Medulla oblongata (tissue), 1 donor: ENCODE measurements around the gene CTIF.
A peak's percentile ranks its signal among the peaks of the same experiment; 100 is the strongest.

Experiments
- DNase-seq: peaks from one replicate; pipeline ENCODE4 v3.0.0-alpha.2; 2015; ENCODE audit errors: extremely low spot score

Gene CTIF

DNA sequence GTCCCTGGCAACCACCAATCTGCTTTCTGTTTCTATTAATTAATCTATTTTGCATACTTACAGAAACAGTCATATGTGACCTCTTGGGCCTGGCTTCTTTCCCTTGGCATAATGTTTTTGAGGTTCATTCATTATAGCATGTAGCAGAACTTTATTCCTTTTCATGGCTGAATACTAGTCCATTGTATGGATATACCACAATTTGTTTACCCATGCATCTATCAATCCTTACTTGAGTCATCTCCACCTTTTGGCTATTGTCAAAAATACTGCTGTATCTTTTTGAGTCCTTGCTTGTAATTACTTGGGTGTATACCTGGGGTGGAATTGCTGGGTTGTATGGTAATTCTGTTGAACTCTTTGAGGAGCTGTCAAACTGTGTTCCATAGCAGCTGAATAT is 126.8 kb downstream of the CTIF start:
- DNase-seq: no peak

DNA sequence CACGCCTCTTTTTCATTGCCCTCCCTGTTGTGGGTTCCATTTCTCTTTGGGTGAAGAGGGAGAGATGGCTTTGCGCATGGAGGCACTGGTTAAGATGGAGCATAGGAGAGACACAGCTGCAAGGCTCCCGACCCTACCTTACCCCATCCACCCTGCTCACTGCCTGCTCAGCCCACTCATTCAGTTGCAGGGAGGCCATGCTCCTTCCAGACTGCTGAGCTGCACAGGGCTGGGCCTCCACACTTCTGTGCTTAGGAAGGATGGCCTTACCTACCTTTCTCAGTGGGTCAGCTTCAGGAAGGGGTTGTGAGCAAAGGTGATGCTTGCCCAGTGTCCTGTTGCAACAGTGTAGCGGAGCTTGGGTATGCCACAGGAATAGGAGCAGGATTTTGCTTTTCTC is 127.8 kb downstream of the CTIF start:
- DNase-seq: no peak

DNA sequence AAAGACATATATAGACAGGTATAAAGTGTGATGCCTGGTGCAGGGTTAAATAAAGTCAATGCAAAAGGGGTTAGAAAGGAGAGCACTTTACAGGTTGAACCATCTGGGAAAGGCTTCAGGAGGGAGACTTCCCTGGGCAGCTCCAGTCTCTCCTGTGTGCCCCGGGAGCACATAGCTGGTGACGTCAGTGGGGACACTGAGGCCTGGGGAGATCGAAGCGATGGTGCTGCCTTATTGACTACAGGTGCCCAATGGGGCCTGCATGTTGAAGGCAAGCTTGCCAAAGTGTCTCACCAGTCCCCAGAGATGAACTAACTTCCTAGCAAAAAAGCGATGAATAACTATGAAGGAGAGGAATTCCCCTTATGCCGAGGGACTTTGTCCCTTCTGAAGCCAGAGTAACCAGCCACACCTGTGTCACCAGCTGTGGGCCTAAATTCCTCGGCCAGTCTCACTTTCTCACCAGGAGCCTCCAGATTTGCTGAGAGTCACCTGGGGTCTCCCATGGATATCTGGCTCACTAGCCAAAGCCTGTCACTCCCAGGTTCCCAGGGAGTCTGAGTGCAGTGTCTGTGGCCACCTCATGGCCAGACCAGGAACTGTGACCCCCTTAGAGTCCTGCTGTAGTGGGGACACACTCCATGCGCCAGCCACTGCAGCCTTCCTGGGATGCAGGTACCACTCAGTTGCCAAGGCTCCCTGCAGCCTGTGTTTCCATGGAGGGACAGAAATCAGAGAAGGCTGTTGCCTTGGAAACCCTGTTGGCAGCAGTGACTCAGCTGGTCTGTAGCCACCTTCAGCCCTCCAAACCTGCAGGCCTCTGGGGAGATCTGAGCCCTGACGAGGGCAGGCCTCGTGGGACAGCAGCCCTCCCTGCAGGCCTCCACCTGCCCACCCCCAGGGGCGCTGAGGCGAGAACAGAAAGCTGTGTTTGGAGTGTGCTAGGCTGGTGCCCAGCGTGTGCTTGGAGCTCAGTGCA is 128.7 kb downstream of the CTIF start:
- no peak for DNase-seq

DNA sequence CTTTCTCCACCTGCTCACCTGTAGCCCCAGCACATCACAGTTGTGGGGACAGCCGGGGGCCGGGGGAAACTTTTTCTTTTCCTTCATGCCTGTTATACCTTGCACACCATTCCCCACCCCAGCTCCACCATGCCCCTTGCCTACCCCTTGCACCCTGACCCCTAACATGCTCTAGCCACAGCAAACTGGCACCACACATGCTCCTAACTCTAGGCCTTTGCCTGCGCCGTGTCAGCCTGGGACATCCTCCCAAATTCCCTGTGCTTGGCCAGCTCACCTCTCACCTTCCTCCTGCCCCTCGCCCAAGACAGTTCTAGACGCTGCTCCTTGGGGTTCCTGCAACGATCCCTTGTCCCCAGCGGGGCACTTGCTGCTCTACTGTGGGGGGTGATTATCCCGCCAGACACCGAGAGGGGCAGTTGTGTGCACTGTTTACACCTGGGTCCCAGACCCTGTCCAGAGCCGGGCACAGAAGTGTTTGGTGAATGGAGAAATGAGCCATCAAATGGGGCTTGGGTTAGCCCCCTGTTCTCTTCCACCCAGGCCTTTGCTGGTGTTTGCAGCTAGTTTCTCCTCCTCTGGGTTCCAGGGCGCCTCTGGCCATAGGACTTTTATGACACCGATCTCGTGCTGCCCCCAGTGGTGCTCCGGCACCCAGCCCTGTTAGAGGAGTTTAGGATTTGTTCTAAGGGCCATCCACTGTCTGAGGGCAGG is 129.8 kb downstream of the CTIF start:
- no peak for DNase-seq

GRCh38 chr18:48669180-48669675 is 130.4 kb downstream of the CTIF start:
- no peak for DNase-seq

- no peak for DNase-seq
Measured at GRCh38 chr18:48669991-48670750, 131.3 kb downstream of the CTIF start.

- no peak for DNase-seq
Measured at GRCh38 chr18:48670751-48671560, 132.1 kb downstream of the CTIF start.

GRCh38 chr18:48671561-48671945 is 132.7 kb downstream of the CTIF start:
- no peak for DNase-seq

- no peak for DNase-seq
Measured at GRCh38 chr18:48672671-48673340, 134.0 kb downstream of the CTIF start.

DNA sequence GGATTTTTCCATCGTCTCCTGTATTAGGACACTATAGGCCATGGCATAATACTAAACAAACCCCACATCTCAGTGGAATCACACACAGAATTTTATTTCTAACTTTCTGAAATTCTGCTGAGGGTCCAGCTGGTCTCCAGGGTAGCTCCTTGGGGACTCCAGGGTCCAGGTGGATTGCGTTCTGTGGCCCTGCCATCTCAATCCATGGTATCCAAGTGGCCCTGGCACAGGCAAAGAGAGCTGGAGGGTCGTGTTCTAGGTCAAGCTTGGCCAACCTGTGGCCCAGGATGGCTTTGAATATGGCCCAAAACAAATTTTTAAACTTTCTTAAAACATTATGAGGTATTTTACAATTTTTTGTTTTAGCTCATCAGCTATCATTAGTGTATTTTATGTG is 134.6 kb downstream of the CTIF start:
- DNase-seq: no peak

DNA sequence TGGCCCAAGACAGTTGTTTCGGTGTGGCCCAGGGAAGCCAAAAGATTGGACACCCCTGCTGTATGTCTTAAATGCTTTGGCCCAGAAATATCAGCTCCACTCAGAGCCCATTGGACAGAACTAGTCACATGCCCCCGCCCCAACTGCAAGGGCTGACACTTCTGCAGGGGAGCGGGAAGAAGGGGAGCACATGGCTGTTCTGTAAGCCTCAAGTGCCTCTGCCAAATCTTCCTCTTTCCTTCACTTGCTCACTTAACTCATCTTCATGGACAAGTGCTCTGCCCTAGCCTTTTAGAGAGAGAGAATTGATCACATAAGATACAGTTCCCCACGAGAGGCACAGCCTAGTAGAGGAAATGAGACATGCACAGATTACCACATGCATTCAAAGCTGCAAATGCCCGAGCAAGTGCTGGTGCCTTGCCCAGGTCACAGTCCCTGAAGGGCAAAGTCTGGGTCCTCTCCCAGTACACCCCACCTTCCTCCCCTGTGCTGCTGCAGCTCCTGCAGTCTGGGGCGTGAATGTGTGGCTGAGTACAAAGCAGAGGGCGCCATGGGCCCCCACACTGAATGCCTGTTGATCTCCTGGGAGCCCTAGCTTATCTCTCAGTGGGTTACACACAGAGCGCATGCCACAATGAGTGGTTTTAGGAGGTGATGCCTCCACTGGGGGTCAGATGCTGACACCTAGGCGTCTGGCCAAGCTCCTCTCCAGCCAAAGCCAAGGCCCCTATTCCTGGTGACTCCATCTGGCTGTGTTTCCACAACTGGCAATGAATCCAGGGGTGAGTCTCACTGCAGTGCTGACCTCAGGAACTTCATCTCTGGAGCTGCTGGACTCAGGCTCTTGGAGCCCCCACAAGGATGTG is 135.3 kb downstream of the CTIF start:
- DNase-seq: no peak

GRCh38 chr18:48674758-48675351 is 136.0 kb downstream of the CTIF start:
- no peak for DNase-seq

DNA sequence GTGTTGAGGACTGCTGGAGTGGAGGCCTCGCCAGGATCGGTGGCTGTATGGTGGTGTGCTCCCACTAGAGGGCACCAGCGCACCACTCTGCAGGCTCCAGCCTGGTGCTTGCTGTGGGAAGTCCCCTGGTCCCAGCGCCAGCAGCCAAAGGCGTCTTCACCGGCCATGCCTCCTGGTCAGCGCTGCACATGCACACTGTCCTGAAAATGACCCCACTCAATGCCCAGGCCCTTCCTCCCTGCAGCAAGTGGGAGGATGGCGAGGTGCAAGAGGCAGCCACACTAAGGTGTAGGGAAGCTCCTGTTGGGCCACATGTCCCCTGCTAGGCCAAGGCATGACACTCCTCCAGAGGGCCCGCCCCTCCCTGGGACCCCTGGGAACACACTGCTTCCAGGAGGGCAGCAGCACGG is 136.5 kb downstream of the CTIF start:
- DNase-seq: peak; percentile 93

DNA sequence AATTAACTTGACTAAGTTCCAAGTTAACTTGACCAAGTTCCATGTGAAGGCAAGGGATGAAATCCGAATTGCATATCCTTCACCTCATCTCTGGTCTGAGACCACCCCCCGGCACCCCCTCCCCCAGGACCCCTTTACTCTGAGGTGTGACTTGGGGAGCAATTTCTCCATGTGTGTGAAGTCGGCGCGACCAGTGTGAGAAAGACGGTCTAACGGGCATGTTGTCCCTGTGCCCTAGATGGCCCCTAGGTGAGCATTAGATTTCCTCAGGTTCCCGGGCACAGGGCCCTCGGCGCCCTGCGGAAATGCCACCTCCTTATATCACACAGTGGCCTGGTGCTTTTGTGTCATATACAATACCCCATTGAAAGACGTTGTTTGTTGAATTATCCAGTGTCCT is 137.1 kb downstream of the CTIF start:
- no peak for DNase-seq

DNA sequence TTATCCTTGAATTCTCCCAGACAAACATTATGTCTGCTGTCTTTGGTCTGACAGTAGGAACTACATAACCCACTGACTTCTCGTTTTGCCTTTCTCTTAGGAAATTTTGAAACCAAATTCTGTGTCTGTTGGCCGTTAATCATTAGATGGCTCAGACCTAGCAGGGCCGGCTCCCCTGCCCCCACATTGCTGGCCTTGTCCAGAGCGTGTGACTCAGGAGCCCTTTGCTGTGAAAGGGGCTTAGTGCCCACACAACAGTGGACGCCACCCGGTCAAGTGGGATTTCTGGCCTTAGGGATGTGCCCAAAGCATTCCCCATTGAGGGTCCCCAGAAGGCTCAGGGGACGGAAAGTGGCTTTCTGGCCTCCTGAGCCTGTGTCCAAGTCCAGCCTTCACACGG is 137.5 kb downstream of the CTIF start:
- no peak for DNase-seq

- DNase-seq: peak; percentile 85
Measured at GRCh38 chr18:48676756-48677368, 138.0 kb downstream of the CTIF start.

DNA sequence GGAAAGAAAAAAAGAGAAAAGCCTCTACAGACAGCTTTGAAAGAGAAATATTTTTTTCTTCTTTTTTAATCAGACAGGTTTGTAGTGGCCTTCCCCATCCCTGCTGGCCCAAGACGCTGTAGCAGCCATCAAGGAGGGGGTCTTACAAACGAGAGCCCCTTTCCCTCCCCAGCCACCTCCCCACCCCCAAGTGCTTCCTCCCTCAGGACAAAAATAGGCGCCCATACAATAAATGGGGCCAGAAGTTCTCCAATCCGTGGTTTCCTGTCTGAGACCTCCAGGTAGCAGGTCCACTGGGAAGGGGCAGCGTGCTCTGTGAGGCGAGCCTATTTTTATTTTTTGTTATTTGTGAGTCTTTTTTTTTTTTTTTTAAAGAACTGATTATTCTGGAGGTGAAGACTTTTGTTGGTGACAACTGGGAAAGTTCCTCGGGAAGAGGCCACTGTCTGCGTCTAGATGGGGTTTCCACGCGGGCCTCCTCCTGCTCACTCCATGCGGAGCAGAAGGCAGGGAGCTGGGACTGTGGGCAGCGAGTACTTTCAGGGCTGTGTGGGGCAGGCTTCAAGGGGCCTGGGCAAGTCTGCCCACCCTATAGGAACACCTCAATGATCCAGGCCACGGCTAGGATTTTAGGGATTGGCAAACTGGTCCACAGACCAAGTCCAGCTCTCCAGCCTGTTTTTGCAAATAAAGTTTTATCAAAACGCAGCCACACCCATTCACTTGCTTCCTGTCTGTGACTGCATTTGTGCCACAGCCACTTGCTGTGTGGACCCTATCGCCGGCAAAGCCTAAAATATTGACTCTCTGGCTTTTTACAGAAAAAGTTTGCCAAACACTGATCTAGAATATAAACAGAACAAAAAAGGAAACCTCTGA is 139.6 kb downstream of the CTIF start:
- DNase-seq: no peak

DNA sequence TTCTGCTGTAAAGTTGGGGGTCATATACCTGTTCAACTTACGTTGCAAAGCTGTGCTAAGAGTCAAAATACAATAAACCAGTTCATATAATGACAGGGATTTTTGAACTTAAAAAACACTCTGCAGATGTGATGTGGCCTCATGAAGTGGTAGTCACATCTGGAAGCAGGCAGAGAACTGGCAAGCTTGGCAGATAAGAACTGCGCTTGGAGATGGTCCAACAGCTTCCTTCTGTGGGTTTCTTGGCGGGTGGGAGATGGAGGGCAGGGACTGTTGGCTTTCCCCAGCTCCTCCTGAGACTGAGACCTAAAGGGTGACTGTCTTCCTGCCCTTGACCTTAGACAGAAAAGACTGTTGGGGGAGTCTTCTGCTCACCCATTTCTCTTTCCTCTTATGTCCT is 140.4 kb downstream of the CTIF start:
- no peak for DNase-seq
